IMR-90 (cell line): ENCODE data around the gene RNU5D-1. TPM values are rescaled to one million over a fixed set of nuclear protein-coding genes. Genes with fewer than 3 reads are reported as not detected.

Experiments
- ATAC-seq: fragments of 200-7000 bp; cut with Tn5 transposase; 2 replicates; pipeline ENCODE4 v1.9.1; 2020; ENCODE audit warnings: low read depth, mild to moderate bottlenecking, moderate library complexity
- BruUV-seq: library from RNA; stranded (reverse); fragments of 400-500 nt; replicated peaks from 2 replicates; lab custom pipeline; 2021; lab: Mats Ljungman, UMichigan
- CTCF ChIA-PET: fragments of 300-600 bp; formaldehyde crosslinking; extraction: SDS; loops from one replicate; lab custom pipeline; 2021; ENCODE audit warnings: antibody characterized with exemption; lab: Yijun Ruan, JAX
- POLR2A ChIA-PET: fragments of 300-600 bp; sonication (Branson Sonifier 250); formaldehyde crosslinking; loops from one replicate; lab custom pipeline; 2022; ENCODE audit warnings: antibody characterized with exemption; ENCODE audit not compliant: unreplicated experiment; lab: Charles Lee
- DNase-seq: peaks from one replicate; pipeline ENCODE4 v3.0.0; 2013
- H2AFZ ChIP-seq: replicated peaks from 2 replicates; pipeline ENCODE3; 2013; ENCODE audit warnings: low read length, mild to moderate bottlenecking; ENCODE audit not compliant: poor library complexity
- H2AK5ac ChIP-seq: 2 replicates; pipeline ENCODE4 v1.6.1; 2013; ENCODE audit warnings: low read depth, low read length, inconsistent platforms
- H2AK9ac ChIP-seq: replicated peaks from 2 replicates; pipeline ENCODE3; 2013; ENCODE audit warnings: mild to moderate bottlenecking, low read depth, low read length, moderate library complexity; ENCODE audit not compliant: poor library complexity
- H2BK120ac ChIP-seq: 2 replicates; pipeline ENCODE4 v1.6.1; 2013; ENCODE audit warnings: low read depth, low read length, inconsistent platforms
- H2BK15ac ChIP-seq: 3 replicates; pipeline ENCODE4 v1.6.1; 2013; ENCODE audit warnings: low read depth, low read length, inconsistent platforms
- H2BK20ac ChIP-seq: 2 replicates; pipeline ENCODE4 v1.6.1; 2013; ENCODE audit warnings: low read depth, mild to moderate bottlenecking, inconsistent platforms, low read length, moderate library complexity
- H2BK5ac ChIP-seq: 2 replicates; pipeline ENCODE4 v1.6.1; 2013; ENCODE audit warnings: mild to moderate bottlenecking, low read depth, low read length, inconsistent platforms; ENCODE audit not compliant: poor library complexity, severe bottlenecking
- H3K14ac ChIP-seq: replicated peaks from 2 replicates; pipeline ENCODE4 v1.6.1; 2013; ENCODE audit warnings: low read depth, low read length, inconsistent platforms
- H3K18ac ChIP-seq: 2 replicates; pipeline ENCODE4 v1.6.1; 2013; ENCODE audit warnings: low read depth, low read length, control low read depth
- H3K23ac ChIP-seq: 2 replicates; pipeline ENCODE4 v1.6.1; 2013; ENCODE audit warnings: low read depth, low read length, inconsistent platforms
- H3K27ac ChIP-seq: 2 replicates; pipeline ENCODE4 v1.5.1; 2013; ENCODE audit warnings: mild to moderate bottlenecking, control low read depth, low read length; ENCODE audit not compliant: insufficient read depth
- H3K27me3 ChIP-seq: 2 replicates; pipeline ENCODE4 v1.6.1; 2013; ENCODE audit warnings: low read length; ENCODE audit not compliant: control insufficient read depth, insufficient read depth
- H3K36me3 ChIP-seq: 2 replicates; pipeline ENCODE4 v1.6.1; 2013; ENCODE audit warnings: low read length, mixed read lengths; ENCODE audit not compliant: control insufficient read depth, insufficient read depth
- H3K4ac ChIP-seq: 2 replicates; pipeline ENCODE4 v1.6.1; 2013; ENCODE audit warnings: low read depth, low read length, inconsistent platforms
- H3K4me1 ChIP-seq: 2 replicates; pipeline ENCODE4 v1.6.1; 2013; ENCODE audit warnings: low read length, mixed read lengths; ENCODE audit not compliant: control insufficient read depth, insufficient read depth
- H3K4me2 ChIP-seq: 2 replicates; pipeline ENCODE4 v1.6.1; 2013; ENCODE audit warnings: low read depth, mild to moderate bottlenecking, control low read depth, low read length, moderate library complexity
- H3K4me3 ChIP-seq: 2 replicates; pipeline ENCODE4 v1.5.1; 2013; ENCODE audit warnings: low read depth, mild to moderate bottlenecking, control low read depth, low read length, moderate library complexity; ENCODE audit not compliant: insufficient read depth
- H3K56ac ChIP-seq: 2 replicates; pipeline ENCODE4 v1.6.1; 2013; ENCODE audit warnings: low read length, inconsistent platforms; ENCODE audit not compliant: insufficient read depth; ENCODE audit errors: extremely low read depth
- H3K79me1 ChIP-seq, 2 experiments: 2 replicates each; pipeline ENCODE4 v1.6.1; 2013; ENCODE audit warnings: low read length in 2 of 2, inconsistent platforms in 1 of 2, low read depth in 1 of 2
- H3K9ac ChIP-seq: 2 replicates; pipeline ENCODE4 v1.6.1; 2013; ENCODE audit warnings: low read depth, low read length, control low read depth
- H3K9me1 ChIP-seq: 2 replicates; pipeline ENCODE4 v1.6.1; 2013; ENCODE audit warnings: low read length, inconsistent platforms; ENCODE audit not compliant: insufficient read depth
- H3K9me3 ChIP-seq: 2 replicates; pipeline ENCODE4 v1.6.1; 2013; ENCODE audit warnings: low read length; ENCODE audit not compliant: control insufficient read depth, insufficient read depth
- H4K20me1 ChIP-seq: 2 replicates; pipeline ENCODE4 v1.6.1; 2013; ENCODE audit warnings: low read length, inconsistent platforms; ENCODE audit not compliant: insufficient read depth
- H4K5ac ChIP-seq: 2 replicates; pipeline ENCODE4 v1.6.1; 2013; ENCODE audit warnings: mild to moderate bottlenecking, low read depth, low read length, control low read depth
- H4K8ac ChIP-seq, 2 experiments: 2 replicates each; pipeline ENCODE4 v1.6.1; 2013; ENCODE audit warnings: low read depth in 2 of 2, low read length in 2 of 2, control low read depth in 1 of 2, inconsistent platforms in 1 of 2
- H4K91ac ChIP-seq: 2 replicates; pipeline ENCODE4 v1.6.1; 2013; ENCODE audit warnings: low read depth, low read length, inconsistent platforms; ENCODE audit not compliant: insufficient read depth
- BHLHE40 ChIP-seq: fragments of 150-350 bp; IDR thresholded peaks from 2 replicates; pipeline ENCODE4 v1.6.1; 2016; ENCODE audit warnings: mild to moderate bottlenecking, low read depth, low read length
- CEBPB ChIP-seq: IDR thresholded peaks from 2 replicates; pipeline ENCODE4 v1.6.1; 2012; ENCODE audit warnings: low read depth, low read length, improper control_type of control experiment
- FOS ChIP-seq: fragments of 150-350 bp; IDR thresholded peaks from 2 replicates; pipeline ENCODE4 v1.6.1; 2016; ENCODE audit warnings: low read depth, low read length
- MAFK ChIP-seq: IDR thresholded peaks from 2 replicates; pipeline ENCODE4 v1.6.1; 2012; ENCODE audit warnings: low read depth, low read length, improper control_type of control experiment
- NFE2L2 ChIP-seq: fragments of 150-350 bp; IDR thresholded peaks from 2 replicates; pipeline ENCODE4 v1.6.1; 2016; ENCODE audit warnings: low read depth, mild to moderate bottlenecking, low read length
- POLR2A ChIP-seq: IDR thresholded peaks from 2 replicates; pipeline ENCODE4 v1.6.1; 2012; ENCODE audit warnings: mild to moderate bottlenecking, low read depth, low read length
- SMC3 ChIP-seq: fragments of 150-350 bp; IDR thresholded peaks from 2 replicates; pipeline ENCODE4 v1.6.1; 2016; ENCODE audit warnings: low read depth, mild to moderate bottlenecking, antibody characterized with exemption, low read length, moderate library complexity
- WGBS, 2 experiments: methylation state at CpG; one replicate each; pipeline versions ENCODE4 v1.1.5 to v1.1.7; 2013; ENCODE audit warnings: missing lambda C conversion rate in 2 of 2; ENCODE audit not compliant: insufficient read length in 1 of 2; ENCODE audit errors: extremely low coverage in 2 of 2; 5-methylcytosine and 5-hydroxymethylcytosine counted together
- dilution Hi-C: fragments of 300-500 bp; cut with HindIII; formaldehyde crosslinking; loops from one replicate; pipeline ENCODE4 v1.14.3; 2018; ENCODE audit warnings: low sequenced_read_pairs; ENCODE audit not compliant: unreplicated experiment
- in situ Hi-C: fragments of 300-500 bp; cut with MboI; formaldehyde crosslinking; loops from 3 replicates; pipeline ENCODE4 v1.14.3; 2019; ENCODE audit warnings: low sequenced_read_pairs, inconsistent platforms, mixed read lengths
- intact Hi-C: fragments of 100-400 bp; cut with micrococcal nuclease; formaldehyde crosslinking; loops from 2 replicates; pipeline ENCODE4 v1.10.0; 2022
- polyA plus RNA-seq, 3 experiments: library from polyadenylated mRNA; depleted of rRNA; stranded (reverse); fragments of >200 nt; gene quantifications; 2 replicates each; pipeline ENCODE4 v1.2.3, GENCODE V29; 2012; ENCODE audit warnings: low replicate concordance in 1 of 3
- total RNA-seq: library from RNA; depleted of rRNA; stranded (reverse); fragments of >200 nt; gene quantifications from 2 replicates; pipeline ENCODE4 v1.2.3, GENCODE V29; 2012

Gene RNU5D-1
- total and polyA plus RNA-seq, 2 of the 4 experiments (the other 2 are of a cell fraction) = not detected

DNA sequence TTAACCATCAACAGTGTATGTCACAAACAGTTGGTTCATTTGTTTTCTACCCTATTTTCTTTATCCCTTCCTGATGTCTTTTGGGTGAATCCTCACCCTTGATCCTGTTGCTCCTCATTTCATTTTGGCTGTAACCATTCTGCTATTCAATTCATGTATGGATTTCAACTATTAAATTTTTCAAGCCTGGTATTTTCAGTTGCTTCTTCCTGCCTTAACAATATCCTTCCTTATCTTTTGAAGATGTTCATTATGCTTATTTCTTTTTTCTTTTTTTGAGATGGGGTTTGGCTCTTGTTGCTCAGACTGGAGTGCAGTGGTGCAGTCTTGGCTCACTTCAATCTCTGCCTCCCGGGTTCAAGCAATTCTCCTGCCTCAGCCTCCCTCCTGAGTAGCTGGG, 2.8 kb upstream of the RNU5D-1 start:
- Histone ChIP-seq H3K4me2 (no peak overlapping the region), H3K9ac (no peak overlapping the region), H3K56ac (no peak overlapping the region), H2AK5ac (no peak overlapping the region), H3K9me3 (no peaks in the 10 kb centered on the region), H4K20me1 (no peaks in the 10 kb centered on the region), H3K4me1 (no peaks in the 10 kb centered on the region), H4K91ac (no peak overlapping the region), H2BK20ac (no peak overlapping the region), H3K23ac (no peak overlapping the region), H3K79me1 (no peaks in the 10 kb centered on the region), H4K8ac (no peak overlapping the region), H4K5ac (no peak overlapping the region), H3K27ac (no peak overlapping the region), H3K18ac (no peak overlapping the region), H2AK9ac (no peak overlapping the region), H3K4ac (no peak overlapping the region), H3K27me3 (no peaks in the 10 kb centered on the region), H2BK120ac (no peak overlapping the region), H3K9me1 (no peaks in the 10 kb centered on the region), H2BK15ac (no peak overlapping the region), H2AFZ (no peak overlapping the region), H3K36me3 (no peaks in the 10 kb centered on the region), H3K14ac (no peak overlapping the region), H2BK5ac (no peak overlapping the region), H3K4me3 (no peak overlapping the region)
- WGBS, 2 experiments = no CpG with 5 or more reads among the region's 1 CpG
- in situ Hi-C loops = no loop called here
- TF ChIP-seq CEBPB = no peak
- TF ChIP-seq POLR2A = no peak
- no peak for TF ChIP-seq NFE2L2
- TF ChIP-seq SMC3 = no peak
- no peak for TF ChIP-seq MAFK
- TF ChIP-seq FOS = no peak
- TF ChIP-seq BHLHE40 = no peak
- BruUV-seq = no TSS peak
- ATAC-seq (no peak), DNase-seq (no peak)
- intact Hi-C loops = loop anchor here (5.0 kb wide), 3 partner anchors 74 to 569 kb away; partner anchors contain the start of genes BTBD19, DYNLT4, HECTD3 and UROD
- ChIA-PET CTCF (no interaction called here), POLR2A (no interaction called here)
- dilution Hi-C loops = no loop called here
